Sigmoid colon (tissue), 7 donors: ENCODE data around the gene DLL4. TPM values are rescaled to one million over a fixed set of nuclear protein-coding genes. Genes with fewer than 3 reads are reported as not detected.

Experiments
- DNase-seq: peaks from one replicate; pipeline ENCODE4 v3.0.0-alpha.2; 2019
- H3K27ac ChIP-seq, 4 donors: fragments of 200-600 bp; sonication (generic); one replicate each; pipeline ENCODE4 v1.5.1; 2016 to 2019; ENCODE audit warnings: mild to moderate bottlenecking in 1 of 4
- H3K27me3 ChIP-seq, 3 donors: fragments of 200-600 bp; sonication (generic); one replicate each; pipeline ENCODE4 v1.5.1; 2019; ENCODE audit warnings: mild to moderate bottlenecking in 1 of 3
- H3K36me3 ChIP-seq, 4 donors: fragments of 200-600 bp; sonication (generic); one replicate each; pipeline ENCODE4 v1.5.1; 2016 to 2019
- H3K4me1 ChIP-seq, 4 donors: fragments of 200-600 bp; sonication (generic); one replicate each; pipeline ENCODE4 v1.5.1; 2017 to 2019
- H3K4me3 ChIP-seq, 4 donors: fragments of 200-600 bp; sonication (generic); one replicate each; pipeline ENCODE4 v1.5.1; 2017 to 2019; ENCODE audit warnings: mild to moderate bottlenecking in 2 of 4, moderate library complexity in 1 of 4
- H3K9me3 ChIP-seq, 4 donors: fragments of 200-600 bp in 3 of 4; sonication (generic) in 3 of 4; one replicate each; pipeline versions ENCODE4 v1.5.1 to v1.6.1; 2013 to 2019
- EP300 ChIP-seq, 4 donors: sonication (generic); formaldehyde crosslinking; IDR thresholded peaks; one replicate each; pipeline ENCODE4 v1.6.1; 2017; ENCODE audit warnings: antibody characterized with exemption in 4 of 4
- POLR2A ChIP-seq, 2 donors: fragments of 450-650 bp; IDR thresholded peaks; one replicate each; pipeline ENCODE4 v1.6.1; 2016; ENCODE audit warnings: antibody characterized with exemption in 2 of 2, mild to moderate bottlenecking in 2 of 2, moderate library complexity in 2 of 2
- POLR2AphosphoS5 ChIP-seq, 4 donors: sonication (generic); formaldehyde crosslinking; IDR thresholded peaks; one replicate each; pipeline ENCODE4 v1.6.1; 2017; ENCODE audit warnings: antibody characterized with exemption in 4 of 4
- WGBS, 2 donors: extraction: QIAGEN DNeasy Blood & Tissue Kit; methylation state at CpG; one replicate each; pipeline ENCODE4 v1.1.7; 2013; 5-methylcytosine and 5-hydroxymethylcytosine counted together
- intact Hi-C: fragments of 100-400 bp; cut with DNase I; formaldehyde crosslinking; loops from one replicate; pipeline ENCODE4 v1.15.1; 2023
- polyA plus RNA-seq, 3 donors: library from polyadenylated mRNA; stranded (reverse); fragments of 200-250 nt; gene quantifications; one replicate each; pipeline ENCODE4 v1.2.3, GENCODE V29; 2013
- total RNA-seq, 4 donors: library from RNA; depleted of rRNA; stranded (reverse); fragments of >200 nt; gene quantifications; one replicate each; pipeline ENCODE4 v1.1.0, GENCODE V29; 2016
- TF ChIP-seq, protein P1 (sequence below), 4 experiments: fragments of 450-650 bp in 3 of 4; fragments of 200-600 bp in 1 of 4; IDR thresholded peaks; one replicate each; pipeline ENCODE4 v1.5.1; 2016 to 2019; ENCODE audit warnings: antibody characterized with exemption in 4 of 4, mild to moderate bottlenecking in 3 of 4, moderate library complexity in 2 of 4
- donor health status: healthy with polysubstance abuse.
- donor health status: Bipolar disorder and iron deficiency.
- donor health status: healthy.

The DLL4 gene
- total and polyA plus RNA-seq, 7 donors = 1.6 to 12.2 (median 4.3) TPM

DNA sequence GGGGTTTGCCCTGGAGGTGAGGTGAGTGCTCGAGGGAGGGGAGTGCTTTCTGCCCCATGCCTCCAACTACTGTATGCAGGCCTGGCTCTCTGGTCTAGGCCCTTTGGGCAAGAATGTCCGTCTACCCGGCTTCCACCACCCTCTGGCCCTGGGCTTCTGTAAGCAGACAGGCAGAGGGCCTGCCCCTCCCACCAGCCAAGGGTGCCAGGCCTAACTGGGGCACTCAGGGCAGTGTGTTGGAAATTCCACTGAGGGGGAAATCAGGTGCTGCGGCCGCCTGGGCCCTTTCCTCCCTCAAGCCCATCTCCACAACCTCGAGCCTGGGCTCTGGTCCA is 9.4 kb downstream of the DLL4 start:
- H3K27ac ChIP-seq = no peak overlapping the region
- intact Hi-C loops = no loop called here
- TF ChIP-seq EP300 (IDR thresholded peaks at IDR 0.05) = no peak
- TF ChIP-seq, protein P1, sequence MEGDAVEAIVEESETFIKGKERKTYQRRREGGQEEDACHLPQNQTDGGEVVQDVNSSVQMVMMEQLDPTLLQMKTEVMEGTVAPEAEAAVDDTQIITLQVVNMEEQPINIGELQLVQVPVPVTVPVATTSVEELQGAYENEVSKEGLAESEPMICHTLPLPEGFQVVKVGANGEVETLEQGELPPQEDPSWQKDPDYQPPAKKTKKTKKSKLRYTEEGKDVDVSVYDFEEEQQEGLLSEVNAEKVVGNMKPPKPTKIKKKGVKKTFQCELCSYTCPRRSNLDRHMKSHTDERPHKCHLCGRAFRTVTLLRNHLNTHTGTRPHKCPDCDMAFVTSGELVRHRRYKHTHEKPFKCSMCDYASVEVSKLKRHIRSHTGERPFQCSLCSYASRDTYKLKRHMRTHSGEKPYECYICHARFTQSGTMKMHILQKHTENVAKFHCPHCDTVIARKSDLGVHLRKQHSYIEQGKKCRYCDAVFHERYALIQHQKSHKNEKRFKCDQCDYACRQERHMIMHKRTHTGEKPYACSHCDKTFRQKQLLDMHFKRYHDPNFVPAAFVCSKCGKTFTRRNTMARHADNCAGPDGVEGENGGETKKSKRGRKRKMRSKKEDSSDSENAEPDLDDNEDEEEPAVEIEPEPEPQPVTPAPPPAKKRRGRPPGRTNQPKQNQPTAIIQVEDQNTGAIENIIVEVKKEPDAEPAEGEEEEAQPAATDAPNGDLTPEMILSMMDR (IDR thresholded peaks at IDR 0.05) = no peak
- TF ChIP-seq POLR2AphosphoS5 (IDR thresholded peaks at IDR 0.05) = no peak
- no peak for TF ChIP-seq POLR2A (IDR thresholded peaks at IDR 0.05)
- DNase-seq = no peak
- H3K4me1 ChIP-seq = peaks cover 0 to 24% (median 16%) of the 10 kb centered on the region in 4 donors
- H3K27me3 ChIP-seq = peaks cover 0 to 5% (median 0%) of the 10 kb centered on the region in 3 donors
- no peaks in the 10 kb centered on the region for H3K9me3 ChIP-seq
- no peaks in the 10 kb centered on the region for H3K36me3 ChIP-seq
- no peak overlapping the region for H3K4me3 ChIP-seq
- WGBS, 2 donors = 81 to 89% methylated on average over 6 of the region's 6 CpGs

GRCh38 chr15:40940296-40940801 is 11.2 kb downstream of the DLL4 start:
- no peaks in the 10 kb centered on the region for H3K27me3 ChIP-seq
- H3K4me3 ChIP-seq = no peak overlapping the region
- H3K4me1 ChIP-seq = peaks cover 0 to 24% (median 16%) of the 10 kb centered on the region in 4 donors
- no peaks in the 10 kb centered on the region for H3K9me3 ChIP-seq
- 32 to 54% methylated on average over 15 of the region's 15 CpGs for WGBS, 2 donors
- no peak for DNase-seq
- intact Hi-C loops = loop anchor here (2.0 to 10.0 kb wide), 3 partner anchors 33 to 174 kb away; partner anchors contain the start of gene INO80
- TF ChIP-seq POLR2AphosphoS5 (IDR thresholded peaks at IDR 0.05) (peak in 1 of 4 donors; percentile 12), POLR2A (IDR thresholded peaks at IDR 0.05) (no peak), EP300 (IDR thresholded peaks at IDR 0.05) (no peak)
- TF ChIP-seq, protein P1 (IDR thresholded peaks at IDR 0.05) = no peak
- no peaks in the 10 kb centered on the region for H3K36me3 ChIP-seq
- peak overlapping the region; percentile 74 to 87 (median 86) for H3K27ac ChIP-seq

GRCh38 chr15:40941068-40941527 is 12.0 kb downstream of the DLL4 start:
- H3K4me3 ChIP-seq = peak overlapping the region; percentile 40 to 65 (median 60)
- no peaks in the 10 kb centered on the region for H3K27me3 ChIP-seq
- WGBS, 2 donors = 6 to 35% methylated on average over 7 of the region's 7 CpGs
- no peak for DNase-seq
- TF ChIP-seq POLR2A (IDR thresholded peaks at IDR 0.05) = no peak
- no peak for TF ChIP-seq POLR2AphosphoS5 (IDR thresholded peaks at IDR 0.05)
- TF ChIP-seq EP300 (IDR thresholded peaks at IDR 0.05) = no peak
- no peaks in the 10 kb centered on the region for H3K36me3 ChIP-seq
- no peaks in the 10 kb centered on the region for H3K9me3 ChIP-seq
- intact Hi-C loops = loop anchor here (2.0 to 10.0 kb wide), 3 partner anchors 34 to 174 kb away; partner anchors contain the start of gene INO80
- H3K27ac ChIP-seq = peak overlapping the region; percentile 74 to 87 (median 86)
- peaks cover 0 to 24% (median 16%) of the 10 kb centered on the region in 4 donors for H3K4me1 ChIP-seq

GRCh38 chr15:40941528-40942336 is 12.6 kb downstream of the DLL4 start:
- peak overlapping the region; percentile 74 to 87 (median 86) for H3K27ac ChIP-seq
- H3K9me3 ChIP-seq = no peaks in the 10 kb centered on the region
- peak in 3 of 4 donors; percentile 38 to 45 (median 42) for TF ChIP-seq POLR2AphosphoS5 (IDR thresholded peaks at IDR 0.05)
- no peak for TF ChIP-seq EP300 (IDR thresholded peaks at IDR 0.05)
- TF ChIP-seq, protein P1 (IDR thresholded peaks at IDR 0.05) = peak in 2 of 4 experiments; percentile 35 to 52
- H3K27me3 ChIP-seq = no peaks in the 10 kb centered on the region
- H3K36me3 ChIP-seq = no peaks in the 10 kb centered on the region
- DNase-seq = peak; percentile 86
- H3K4me3 ChIP-seq = peak overlapping the region; percentile 40 to 65 (median 60)
- intact Hi-C loops = loop anchor here (2.0 to 10.0 kb wide), 3 partner anchors 34 to 173 kb away; partner anchors contain the start of gene INO80
- H3K4me1 ChIP-seq = peaks cover 0 to 24% (median 16%) of the 10 kb centered on the region in 4 donors
- WGBS, 2 donors = 0 to 1% methylated on average over 92 of the region's 92 CpGs

DNA sequence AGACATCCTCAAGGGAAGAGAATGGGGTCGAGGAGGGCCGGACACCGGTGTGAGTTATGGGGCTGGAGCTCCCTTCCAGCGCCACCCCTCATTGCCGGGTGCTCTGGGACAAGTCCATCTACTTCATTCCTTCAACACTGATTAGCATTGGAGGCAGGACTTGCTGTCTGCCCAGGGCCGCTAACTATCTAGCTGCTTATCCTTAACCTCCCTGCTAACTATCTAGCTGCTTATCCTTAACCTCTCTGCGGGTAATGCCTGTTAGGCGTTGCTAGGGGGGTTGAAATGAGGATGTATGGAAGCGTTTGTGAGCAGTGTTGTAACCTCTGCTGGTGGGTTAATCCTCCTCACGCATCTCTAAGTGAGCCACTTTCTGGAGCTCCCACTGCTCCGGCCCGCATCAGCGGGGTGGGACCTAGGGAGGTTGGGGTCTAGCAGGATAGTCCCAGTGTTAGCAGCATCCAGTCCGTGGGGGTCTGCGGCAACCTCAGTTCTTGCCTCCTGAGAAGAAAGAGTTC is 13.3 kb downstream of the DLL4 start:
- DNase-seq = no peak
- Histone ChIP-seq H3K27me3 (no peaks in the 10 kb centered on the region), H3K4me3 (peak overlapping the region; percentile 40 to 65 (median 60)), H3K4me1 (peaks cover 0 to 24% (median 16%) of the 10 kb centered on the region in 4 donors), H3K9me3 (no peaks in the 10 kb centered on the region), H3K27ac (peak overlapping the region; percentile 74 to 87 (median 86)), H3K36me3 (no peaks in the 10 kb centered on the region)
- TF ChIP-seq EP300 (IDR thresholded peaks at IDR 0.05) = no peak
- TF ChIP-seq POLR2AphosphoS5 (IDR thresholded peaks at IDR 0.05) = no peak
- no peak for TF ChIP-seq POLR2A (IDR thresholded peaks at IDR 0.05)
- TF ChIP-seq, protein P1 (IDR thresholded peaks at IDR 0.05) = no peak
- intact Hi-C loops = loop anchor here (5.0 to 10.0 kb wide), 2 partner anchors 35 to 172 kb away; partner anchors contain the start of gene INO80
- WGBS, 2 donors = 31 to 33% methylated on average over 15 of the region's 15 CpGs
